GM18505 (cell line): ENCODE measurements around the gene SLC38A6.
"Not testable (repeated sequence)": the region's sequence is repeated elsewhere in the genome, so short reads cannot be mapped to it uniquely, and the experiment has no call there.

Experiments
- ATAC-seq: cut with Tn5 transposase; IDR thresholded peaks from one replicate; pipeline ENCODE4 v1.9.1; 2021; ENCODE audit not compliant: unreplicated experiment
- POLR2A ChIP-seq: IDR thresholded peaks from 4 replicates; pipeline ENCODE4 v1.6.1; 2011; ENCODE audit warnings: borderline replicate concordance; ENCODE audit not compliant: insufficient read depth, insufficient read length; ENCODE audit errors: extremely low read depth

Gene SLC38A6

GRCh38 chr14:61080591-61081010 is 99.6 kb downstream of the SLC38A6 start:
- peak; percentile 68 for ATAC-seq

GRCh38 chr14:61088081-61088480 is 107.0 kb downstream of the SLC38A6 start:
- TF ChIP-seq POLR2A = no peak
- no peak for ATAC-seq

More at GRCh38 chr14:61080591-61081010, 99.6 kb downstream of the SLC38A6 start:
- TF ChIP-seq POLR2A = no peak

GRCh38 chr14:61089126-61089750 is 108.2 kb downstream of the SLC38A6 start:
- ATAC-seq = no peak
- TF ChIP-seq POLR2A = no peak

GRCh38 chr14:61090432-61091216 is 109.6 kb downstream of the SLC38A6 start:
- no peak for ATAC-seq
- TF ChIP-seq POLR2A = no peak

GRCh38 chr14:61091657-61092273 is 110.7 kb downstream of the SLC38A6 start:
- no peak for TF ChIP-seq POLR2A
- no peak for ATAC-seq

- not testable (repeated sequence) for ATAC-seq
These were observed 117.1 kb downstream of the SLC38A6 start for GRCh38 chr14:61098096-61098495.

GRCh38 chr14:61098721-61099120 is 117.7 kb downstream of the SLC38A6 start:
- ATAC-seq = no peak
- TF ChIP-seq POLR2A = no peak

- no peak for ATAC-seq
- no peak for TF ChIP-seq POLR2A
These were observed 118.3 kb downstream of the SLC38A6 start for GRCh38 chr14:61099216-61099835.

- TF ChIP-seq POLR2A = no peak
- ATAC-seq = no peak
These were observed 120.9 kb downstream of the SLC38A6 start for GRCh38 chr14:61101803-61102548.
